Sigmoid colon (tissue), 7 donors: Measurements from ENCODE around the gene LIPG. TPM values are rescaled to one million over a fixed set of nuclear protein-coding genes. Genes with fewer than 3 reads are reported as not detected.

ENCODE experiments used
- DNase-seq: peaks from one replicate; pipeline ENCODE4 v3.0.0-alpha.2; 2019
- H3K27ac ChIP-seq, 4 donors: fragments of 200-600 bp; sonication (generic); one replicate each; pipeline ENCODE4 v1.5.1; 2016 to 2019; ENCODE audit warnings: mild to moderate bottlenecking in 1 of 4
- H3K27me3 ChIP-seq, 3 donors: fragments of 200-600 bp; sonication (generic); one replicate each; pipeline ENCODE4 v1.5.1; 2019; ENCODE audit warnings: mild to moderate bottlenecking in 1 of 3
- H3K36me3 ChIP-seq, 4 donors: fragments of 200-600 bp; sonication (generic); one replicate each; pipeline ENCODE4 v1.5.1; 2016 to 2019
- H3K4me1 ChIP-seq, 4 donors: fragments of 200-600 bp; sonication (generic); one replicate each; pipeline ENCODE4 v1.5.1; 2017 to 2019
- H3K4me3 ChIP-seq, 4 donors: fragments of 200-600 bp; sonication (generic); one replicate each; pipeline ENCODE4 v1.5.1; 2017 to 2019; ENCODE audit warnings: mild to moderate bottlenecking in 2 of 4, moderate library complexity in 1 of 4
- H3K9me3 ChIP-seq, 4 donors: fragments of 200-600 bp in 3 of 4; sonication (generic) in 3 of 4; one replicate each; pipeline versions ENCODE4 v1.5.1 to v1.6.1; 2013 to 2019
- CTCF ChIP-seq, 4 experiments: fragments of 450-650 bp in 3 of 4; fragments of 200-600 bp in 1 of 4; IDR thresholded peaks; one replicate each; pipeline ENCODE4 v1.5.1; 2016 to 2019; ENCODE audit warnings: antibody characterized with exemption in 4 of 4, mild to moderate bottlenecking in 3 of 4, moderate library complexity in 2 of 4
- EP300 ChIP-seq, 4 donors: sonication (generic); formaldehyde crosslinking; IDR thresholded peaks; one replicate each; pipeline ENCODE4 v1.6.1; 2017; ENCODE audit warnings: antibody characterized with exemption in 4 of 4
- POLR2A ChIP-seq, 2 donors: fragments of 450-650 bp; IDR thresholded peaks; one replicate each; pipeline ENCODE4 v1.6.1; 2016; ENCODE audit warnings: antibody characterized with exemption in 2 of 2, mild to moderate bottlenecking in 2 of 2, moderate library complexity in 2 of 2
- POLR2AphosphoS5 ChIP-seq, 4 donors: sonication (generic); formaldehyde crosslinking; IDR thresholded peaks; one replicate each; pipeline ENCODE4 v1.6.1; 2017; ENCODE audit warnings: antibody characterized with exemption in 4 of 4
- whole genome bisulfite sequencing, 2 donors: extraction: QIAGEN DNeasy Blood & Tissue Kit; methylation state at CpG; one replicate each; pipeline ENCODE4 v1.1.7; 2013; 5-methylcytosine and 5-hydroxymethylcytosine counted together
- intact Hi-C: fragments of 100-400 bp; cut with DNase I; formaldehyde crosslinking; loops from one replicate; pipeline ENCODE4 v1.15.1; 2023
- polyA plus RNA-seq, 3 donors: library from polyadenylated mRNA; stranded (reverse); fragments of 200-250 nt; gene quantifications; one replicate each; pipeline ENCODE4 v1.2.3, GENCODE V29; 2013
- total RNA-seq, 4 donors: library from RNA; depleted of rRNA; stranded (reverse); fragments of >200 nt; gene quantifications; one replicate each; pipeline ENCODE4 v1.1.0, GENCODE V29; 2016
- donor health status: healthy with polysubstance abuse.
- donor health status: Bipolar disorder and iron deficiency.
- donor health status: healthy.

The LIPG gene
- total and polyA plus RNA-seq, 7 donors = under 0.01 to 21.9 (median 2.4) TPM

- Histone ChIP-seq H3K27ac (no peak overlapping the region), H3K4me1 (peaks cover 0 to 6% (median 0%) of the 10 kb centered on the region in 4 donors), H3K4me3 (no peak overlapping the region), H3K36me3 (no peaks in the 10 kb centered on the region), H3K9me3 (no peaks in the 10 kb centered on the region), H3K27me3 (no peaks in the 10 kb centered on the region)
- intact Hi-C loops = no loop called here
- no peak for DNase-seq
- TF ChIP-seq CTCF (IDR thresholded peaks at IDR 0.05) = no peak
- no peak for TF ChIP-seq POLR2AphosphoS5 (IDR thresholded peaks at IDR 0.05)
- no peak for TF ChIP-seq EP300 (IDR thresholded peaks at IDR 0.05)
- TF ChIP-seq POLR2A (IDR thresholded peaks at IDR 0.05) = no peak
Observed at GRCh38 chr18:49630246-49630699, 68.4 kb downstream of the LIPG start.

GRCh38 chr18:49631146-49631866 lies 69.4 kb downstream of the LIPG start:
- H3K9me3 ChIP-seq = no peaks in the 10 kb centered on the region
- H3K4me1 ChIP-seq = peaks cover 0 to 6% (median 0%) of the 10 kb centered on the region in 4 donors
- 86% methylated on average over 12 of the region's 12 CpGs for WGBS, 2 donors
- no peak for TF ChIP-seq POLR2A (IDR thresholded peaks at IDR 0.05)
- TF ChIP-seq EP300 (IDR thresholded peaks at IDR 0.05) = no peak
- TF ChIP-seq POLR2AphosphoS5 (IDR thresholded peaks at IDR 0.05) = no peak
- no peak for TF ChIP-seq CTCF (IDR thresholded peaks at IDR 0.05)
- H3K27me3 ChIP-seq = no peaks in the 10 kb centered on the region
- DNase-seq = peak; percentile 27
- no peak overlapping the region for H3K27ac ChIP-seq
- no peak overlapping the region for H3K4me3 ChIP-seq
- intact Hi-C loops = no loop called here
- no peaks in the 10 kb centered on the region for H3K36me3 ChIP-seq

- no peaks in the 10 kb centered on the region for H3K36me3 ChIP-seq
- no peak overlapping the region for H3K27ac ChIP-seq
- no peaks in the 10 kb centered on the region for H3K27me3 ChIP-seq
- peaks cover 0 to 6% (median 0%) of the 10 kb centered on the region in 4 donors for H3K4me1 ChIP-seq
- intact Hi-C loops = no loop called here
- H3K9me3 ChIP-seq = no peaks in the 10 kb centered on the region
- peak; percentile 62 for DNase-seq
- H3K4me3 ChIP-seq = no peak overlapping the region
- TF ChIP-seq EP300 (IDR thresholded peaks at IDR 0.05) = no peak
- TF ChIP-seq POLR2A (IDR thresholded peaks at IDR 0.05) = no peak
- TF ChIP-seq POLR2AphosphoS5 (IDR thresholded peaks at IDR 0.05) = no peak
- no peak for TF ChIP-seq CTCF (IDR thresholded peaks at IDR 0.05)
- WGBS, 2 donors = 72 to 78% methylated on average over 10 of the region's 10 CpGs
Observed at GRCh38 chr18:49632588-49632987, 70.7 kb downstream of the LIPG start.

- Histone ChIP-seq H3K27ac (no peak overlapping the region), H3K36me3 (no peaks in the 10 kb centered on the region), H3K27me3 (no peaks in the 10 kb centered on the region), H3K9me3 (no peaks in the 10 kb centered on the region), H3K4me3 (no peak overlapping the region), H3K4me1 (no peaks in the 10 kb centered on the region)
- 55 to 67% methylated on average over 4 of the region's 4 CpGs for WGBS, 2 donors
- intact Hi-C loops = no loop called here
- peak; percentile 33 for DNase-seq
- TF ChIP-seq POLR2A (IDR thresholded peaks at IDR 0.05) (no peak), EP300 (IDR thresholded peaks at IDR 0.05) (no peak), POLR2AphosphoS5 (IDR thresholded peaks at IDR 0.05) (no peak), CTCF (IDR thresholded peaks at IDR 0.05) (no peak)
Observed at GRCh38 chr18:49638209-49638785, 76.4 kb downstream of the LIPG start.
